8988T (cell line): ENCODE data around the gene FUT9.
"Not testable (repeated sequence)": the region's sequence is repeated elsewhere in the genome, so short reads cannot be mapped to it uniquely, and the experiment has no call there.

ENCODE experiments used
- DNase-seq: peaks from one replicate; pipeline ENCODE4 v3.0.0; 2011

The FUT9 gene

DNA sequence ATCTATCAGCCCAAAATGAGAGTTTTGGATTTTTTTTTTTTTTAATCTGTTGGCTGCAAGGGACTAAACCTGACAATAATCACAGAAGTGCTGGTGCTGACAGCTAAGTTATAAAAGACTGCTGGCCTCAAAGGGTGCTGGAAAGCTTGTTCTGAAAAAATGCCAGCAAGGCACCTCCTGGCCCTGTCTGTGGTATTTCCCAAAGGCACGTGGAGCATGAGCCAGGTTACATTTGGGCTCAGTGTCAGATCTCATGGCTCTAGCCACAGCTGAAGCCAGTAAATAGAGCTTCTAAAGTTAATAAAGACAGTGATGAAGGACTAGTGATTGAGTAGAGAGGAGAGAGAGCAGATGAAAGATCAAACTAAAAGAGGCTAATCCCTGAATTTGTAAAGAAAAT, 178.9 kb downstream of the FUT9 start:
- no peak for DNase-seq

DNA sequence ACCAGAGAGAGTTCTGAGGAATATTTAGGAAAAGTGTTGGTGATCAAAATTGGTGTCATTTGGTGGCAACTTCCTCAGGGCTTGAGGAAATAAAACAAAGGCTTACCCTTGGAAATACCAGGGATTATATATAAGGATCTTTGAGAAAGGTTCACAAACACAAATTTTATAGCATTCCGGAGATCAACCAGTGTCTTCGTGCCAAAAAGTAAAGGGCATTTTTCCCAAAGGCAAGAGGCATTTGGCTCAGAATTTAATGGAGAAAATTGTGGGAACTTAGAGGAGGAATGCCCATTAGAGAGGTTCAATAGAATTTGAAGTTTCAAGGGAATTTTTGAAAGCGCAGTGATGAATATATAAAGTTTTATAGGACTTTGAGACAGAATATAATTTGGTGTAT, 179.5 kb downstream of the FUT9 start:
- no peak for DNase-seq

DNA sequence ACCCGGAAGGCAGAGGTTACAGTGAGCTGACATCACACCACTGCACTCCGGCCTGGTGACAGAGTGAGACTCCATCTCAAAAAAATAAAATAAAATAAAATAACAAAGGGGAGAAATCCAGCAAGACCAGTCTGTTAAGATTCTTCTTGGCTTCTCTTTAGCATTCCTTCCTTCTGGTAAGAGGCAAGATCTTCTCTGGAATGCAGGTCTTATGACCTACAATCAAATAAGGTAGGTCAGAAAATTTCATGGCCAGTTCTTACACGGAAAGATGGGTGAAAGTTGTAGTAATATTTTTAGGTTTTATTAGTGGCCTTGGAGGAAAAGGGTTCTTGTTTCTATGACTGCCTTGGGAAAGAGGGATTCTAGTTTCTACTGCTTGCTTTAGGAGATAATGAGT, 180.9 kb downstream of the FUT9 start:
- DNase-seq: no peak

DNA sequence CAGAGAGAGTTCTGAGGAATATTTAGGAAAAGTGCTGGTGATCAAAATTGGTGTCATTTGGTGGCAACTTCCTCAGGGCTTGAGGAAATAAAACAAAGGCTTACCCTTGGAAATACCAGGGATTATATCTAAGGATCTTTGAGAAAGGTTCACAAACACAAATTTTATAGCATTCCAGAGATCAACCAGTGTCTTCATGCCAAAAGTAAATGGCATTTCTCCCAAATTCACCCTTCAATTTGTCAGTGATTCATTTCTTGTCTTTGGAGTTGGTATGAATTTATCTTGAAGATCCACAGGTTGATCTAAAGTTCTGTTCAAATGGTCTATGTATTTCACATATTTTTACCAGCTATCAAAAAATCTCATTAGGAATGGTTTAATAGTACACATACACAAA, 181.5 kb downstream of the FUT9 start:
- DNase-seq: no peak

DNA sequence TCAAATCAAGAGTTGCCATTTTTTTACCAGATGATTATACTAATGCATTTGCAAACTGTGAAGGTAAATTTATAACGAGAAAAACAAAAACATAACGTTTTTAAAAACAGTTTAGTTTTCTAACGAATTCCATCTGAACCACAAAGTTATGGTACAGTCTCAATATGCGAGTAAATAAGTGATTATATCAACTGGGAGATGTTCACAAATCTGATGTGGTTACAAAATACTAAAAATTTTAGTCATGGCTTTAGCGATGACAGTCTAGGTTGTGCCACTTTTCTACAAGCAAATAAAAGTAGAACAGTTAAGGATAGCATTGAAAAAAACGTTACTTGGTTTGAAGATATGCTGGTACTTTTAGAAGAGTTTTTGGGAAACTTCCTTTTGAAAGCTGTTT, 186.8 kb downstream of the FUT9 start:
- no peak for DNase-seq

DNA sequence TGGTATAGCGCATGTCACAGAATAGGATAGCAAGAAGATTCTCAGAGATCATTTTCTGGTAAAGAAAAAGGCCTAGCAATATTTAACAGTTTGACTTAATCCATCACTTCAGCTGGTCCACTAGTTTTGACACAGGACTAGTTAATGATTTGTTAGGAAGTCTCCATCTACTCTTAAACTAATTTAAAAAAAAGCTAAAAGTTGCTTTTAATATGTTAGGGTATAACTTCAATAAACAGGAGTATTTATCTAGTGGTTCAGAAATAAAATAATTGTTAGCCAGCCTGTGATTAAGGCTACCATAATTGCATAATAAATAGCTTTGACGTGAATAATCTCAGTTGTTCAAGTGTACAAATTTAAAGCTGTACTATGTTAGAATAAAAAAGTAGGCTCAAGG, 195.6 kb downstream of the FUT9 start:
- DNase-seq: no peak

DNA sequence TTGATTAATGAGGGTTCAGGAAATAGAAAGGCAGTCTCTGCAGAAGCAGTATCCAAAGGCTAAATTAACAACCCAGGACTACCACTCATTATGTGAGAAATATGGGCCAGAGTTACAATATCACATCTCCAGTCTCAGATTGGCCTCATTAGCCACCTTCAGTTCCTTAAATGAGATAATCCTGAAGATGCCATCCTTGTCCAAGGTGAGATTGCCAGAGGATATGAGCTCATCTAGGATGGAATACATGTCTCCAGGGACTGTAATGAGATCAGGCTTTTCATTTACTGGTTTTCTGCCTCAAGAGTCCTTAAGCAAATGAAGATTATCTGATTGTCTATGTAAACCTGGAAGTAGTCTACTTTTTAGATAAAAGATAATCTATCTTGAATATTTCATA, 196.3 kb downstream of the FUT9 start:
- DNase-seq: no peak

DNA sequence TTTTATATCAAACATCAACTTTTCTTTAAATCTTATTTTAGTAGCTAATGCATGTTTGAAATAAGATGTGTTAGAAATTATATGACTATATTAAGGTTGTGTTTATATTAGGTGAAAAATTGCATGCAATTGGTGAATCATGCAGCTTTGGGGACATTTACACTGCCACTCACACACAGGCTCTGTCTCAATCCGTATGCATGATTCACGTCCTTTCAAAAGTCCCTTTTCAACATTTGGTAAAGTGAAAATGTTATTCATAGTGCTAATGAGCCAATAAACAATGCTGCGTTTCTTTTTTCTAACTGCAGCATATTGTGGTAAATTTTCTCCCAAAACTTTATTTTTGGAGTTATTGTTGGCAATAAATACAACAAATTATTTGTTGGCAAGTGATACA, 198.0 kb downstream of the FUT9 start:
- no peak for DNase-seq

DNA sequence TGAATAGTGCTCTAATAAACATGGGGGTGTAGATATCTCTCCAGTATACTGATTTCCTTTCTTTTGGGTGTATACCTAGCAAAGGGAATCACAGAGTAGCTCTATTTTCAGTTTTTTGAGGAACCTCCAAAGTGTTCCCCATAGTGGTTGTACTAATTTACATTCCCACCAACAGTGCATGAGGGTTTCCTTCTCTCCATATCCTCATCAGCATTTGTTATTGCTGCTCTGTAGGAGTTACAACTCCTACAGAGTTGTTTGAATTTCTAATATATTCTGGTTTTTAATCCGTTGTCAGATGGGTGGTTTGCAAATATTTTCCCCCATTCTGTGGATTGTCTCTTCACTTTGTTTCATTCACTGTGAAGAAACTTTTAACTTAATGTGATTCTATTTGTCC, 207.9 kb downstream of the FUT9 start:
- no peak for DNase-seq

DNA sequence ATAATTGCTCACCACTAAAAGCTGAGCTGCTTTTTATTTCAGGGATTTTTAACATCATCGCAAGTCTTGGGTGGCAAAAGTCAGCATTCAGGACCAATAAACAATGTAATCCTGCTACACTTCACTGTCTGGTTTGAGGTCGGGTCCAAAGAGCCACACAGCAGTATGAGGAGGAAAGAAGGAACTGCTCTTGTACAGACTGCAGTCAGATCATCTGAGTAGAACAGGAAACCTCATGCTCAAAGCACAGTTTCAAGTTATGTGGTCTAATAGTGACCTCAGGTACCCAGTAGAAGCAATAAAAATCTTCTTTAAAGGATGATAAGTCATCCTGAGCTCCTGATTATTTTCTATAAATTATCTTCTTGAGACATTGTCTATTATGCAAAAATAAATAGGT, 211.4 kb downstream of the FUT9 start:
- DNase-seq: no peak

DNA sequence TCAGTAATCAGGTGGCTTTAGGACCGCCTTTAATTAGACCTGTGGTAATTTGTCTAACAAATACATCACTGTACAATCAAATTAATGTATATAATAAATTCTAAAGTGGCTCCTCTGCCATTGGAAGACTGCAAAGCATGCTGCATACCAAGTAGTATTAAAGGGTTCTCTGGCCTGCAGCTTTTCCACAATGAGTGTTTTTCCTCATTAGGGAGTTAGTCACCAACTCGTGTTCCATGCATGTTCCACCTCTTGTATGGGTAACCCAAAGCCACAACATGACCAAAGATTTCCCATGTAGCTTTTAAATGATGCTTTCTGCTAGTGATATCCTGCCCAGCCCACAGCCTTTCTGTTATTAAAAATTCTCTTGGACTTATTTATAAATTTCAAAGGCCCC, 218.7 kb downstream of the FUT9 start:
- DNase-seq: no peak

DNA sequence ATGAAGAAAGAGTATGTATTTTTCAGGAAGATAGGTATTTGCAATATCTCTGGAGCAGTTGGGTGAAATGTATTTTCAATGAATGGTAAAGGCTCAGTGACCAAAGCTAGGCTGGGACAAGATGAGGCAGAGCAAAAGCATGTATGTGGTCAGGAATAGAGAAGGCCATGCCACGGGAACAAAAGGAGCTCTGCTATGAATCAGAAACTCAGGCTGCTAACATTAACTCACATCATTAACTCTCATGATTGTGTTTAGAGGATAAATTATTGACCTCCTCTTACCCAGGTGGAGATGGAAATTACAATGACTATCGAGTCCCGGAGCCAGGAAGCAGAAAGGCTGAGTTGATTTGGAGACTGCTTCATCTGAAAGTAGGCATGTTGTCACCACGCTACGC, 220.2 kb downstream of the FUT9 start:
- no peak for DNase-seq

DNA sequence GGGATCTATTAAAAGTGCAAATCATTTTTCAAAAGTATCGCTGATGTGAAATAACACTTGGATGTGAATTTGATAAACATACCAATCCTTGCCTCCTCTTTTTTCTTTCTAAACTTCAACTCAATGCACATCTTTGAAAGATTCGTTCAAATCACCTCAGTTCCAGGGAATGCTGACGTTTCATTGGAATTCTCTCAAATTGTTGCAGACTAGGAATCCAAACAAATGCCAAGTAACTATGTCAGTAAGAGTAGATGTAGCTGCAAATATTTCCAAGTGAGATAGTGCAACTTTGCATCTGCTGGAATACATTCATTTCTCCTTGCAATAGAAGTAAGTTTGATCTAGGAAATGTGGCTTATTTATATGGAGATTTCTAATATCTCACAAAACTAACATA, 220.7 kb downstream of the FUT9 start:
- DNase-seq: no peak

DNA sequence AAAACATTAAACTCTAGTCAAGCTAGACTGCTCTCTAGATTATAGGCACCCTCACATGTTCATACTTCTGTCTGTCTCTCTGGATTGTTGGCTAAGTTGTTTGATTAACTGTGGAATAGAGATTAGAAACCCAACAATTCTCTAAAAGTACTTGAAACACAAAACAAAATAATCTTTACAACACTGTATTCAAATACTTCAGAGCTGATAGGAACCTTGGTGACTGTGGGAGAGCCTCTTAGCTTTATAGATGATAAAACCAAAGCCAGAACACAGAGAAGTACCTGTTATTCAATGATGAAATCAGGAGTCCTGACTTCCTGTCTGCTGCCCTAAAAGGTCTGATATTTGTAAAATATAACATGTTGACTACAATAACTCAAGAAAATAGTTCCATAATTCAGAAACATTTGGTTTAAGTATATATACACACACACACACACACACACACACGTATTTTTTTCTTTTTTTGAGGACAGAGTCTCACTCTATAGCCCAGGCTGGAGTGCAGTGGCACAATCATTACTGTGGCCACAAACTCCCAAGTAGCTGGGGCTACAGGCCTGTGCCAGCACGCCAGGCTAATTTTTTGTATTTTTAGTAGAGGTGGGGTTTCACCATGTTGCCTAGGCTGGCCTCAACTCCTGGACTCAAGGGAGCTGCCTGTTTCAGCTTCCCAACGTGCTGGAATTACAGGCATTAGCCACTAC, 222.0 kb downstream of the FUT9 start:
- DNase-seq: no peak

DNA sequence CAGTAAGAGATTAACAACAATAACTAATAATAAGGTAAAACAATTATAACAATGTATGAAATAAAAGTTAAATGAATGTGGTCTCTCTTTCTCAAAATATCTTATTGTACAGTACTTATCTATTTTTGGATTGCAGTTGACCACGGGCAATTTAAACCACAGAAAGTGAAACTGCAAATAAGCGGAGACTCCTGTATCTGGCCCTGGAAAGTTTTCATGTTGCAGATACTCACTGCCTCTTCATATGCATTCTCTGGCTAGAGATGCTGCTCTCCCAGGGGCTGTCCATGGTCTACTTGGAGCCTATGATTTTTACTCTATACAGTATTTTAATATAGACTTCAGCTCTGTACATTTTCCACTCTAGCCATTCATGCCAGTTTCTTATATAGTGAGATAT, 230.8 kb downstream of the FUT9 start:
- DNase-seq: no peak

DNA sequence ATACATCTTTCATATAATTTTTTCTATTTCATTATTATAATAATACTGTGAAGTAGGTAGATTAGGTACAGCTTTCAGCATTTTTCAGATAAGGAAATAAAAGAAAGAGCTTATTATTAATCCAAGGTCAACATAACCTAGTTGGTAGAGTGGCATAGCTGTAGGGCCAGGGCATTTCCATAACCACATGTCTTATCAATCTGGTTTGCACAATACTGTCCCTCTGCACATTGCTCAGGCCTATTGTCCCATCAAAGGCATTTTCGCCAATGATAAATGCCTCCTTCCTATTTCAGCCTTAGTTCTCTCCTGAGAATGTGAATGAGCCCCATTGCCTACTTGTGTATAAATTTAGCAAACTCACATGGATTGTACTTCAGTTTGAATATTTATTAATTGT, 234.0 kb downstream of the FUT9 start:
- DNase-seq: no peak

DNA sequence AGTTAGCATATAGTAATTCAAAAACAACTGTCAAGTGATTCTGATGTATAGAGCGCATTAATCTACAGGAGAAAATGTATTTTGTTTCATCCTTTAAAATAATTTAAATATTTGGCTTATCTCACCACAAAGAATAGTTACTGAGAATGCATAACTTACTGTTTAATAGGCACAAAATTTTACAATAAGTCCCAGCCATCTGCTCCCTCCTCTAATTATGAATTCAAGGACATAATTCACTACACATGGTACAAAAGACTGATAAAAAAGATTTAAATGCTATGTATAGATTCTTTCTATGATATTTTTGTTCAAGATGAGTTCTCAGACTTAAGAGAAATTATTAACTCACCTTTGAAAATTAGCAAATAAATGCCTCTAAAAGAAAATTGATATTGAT, 242.0 kb downstream of the FUT9 start:
- no peak for DNase-seq

DNA sequence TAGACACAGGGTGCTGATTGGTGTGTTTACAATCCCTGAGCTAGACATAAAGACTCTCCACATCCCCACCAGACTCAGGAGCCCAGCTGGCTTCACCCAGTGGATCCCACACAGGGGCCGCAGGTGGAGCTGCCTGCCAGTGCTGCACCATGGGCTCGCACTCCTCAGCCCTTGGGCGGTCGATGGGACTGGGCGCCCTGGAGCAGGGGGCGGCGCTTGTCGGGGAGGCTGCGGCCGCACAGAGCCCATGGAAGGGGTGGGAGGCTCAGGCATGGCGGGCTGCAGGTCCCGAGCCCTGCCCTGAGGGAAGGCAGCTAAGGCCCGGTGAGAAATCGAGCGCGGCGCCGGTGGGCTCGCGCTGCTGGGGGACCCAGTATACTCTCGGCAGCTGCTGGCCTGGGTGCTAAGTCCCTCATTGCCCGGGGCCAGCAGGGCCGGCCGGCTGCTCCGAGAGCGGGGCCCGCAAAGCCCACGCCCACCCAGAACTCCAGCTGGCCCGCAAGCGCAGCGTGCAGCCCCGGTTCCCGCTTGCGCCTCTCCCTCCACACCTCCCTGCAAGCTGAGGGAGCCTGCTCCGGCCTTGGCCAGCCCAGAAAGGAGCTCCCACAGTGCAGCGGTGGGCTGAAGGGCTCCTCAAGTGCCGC, 245.1 kb downstream of the FUT9 start:
- DNase-seq: not testable (repeated sequence)
